ENCODE measurements around the gene MTIF3. TPM values are rescaled to one million over a fixed set of nuclear protein-coding genes. Genes with fewer than 3 reads are reported as not detected.

The MTIF3 gene
- total RNA-seq, 2 experiments from 2014 or later: 45.7 to 67.6 TPM

DNA sequence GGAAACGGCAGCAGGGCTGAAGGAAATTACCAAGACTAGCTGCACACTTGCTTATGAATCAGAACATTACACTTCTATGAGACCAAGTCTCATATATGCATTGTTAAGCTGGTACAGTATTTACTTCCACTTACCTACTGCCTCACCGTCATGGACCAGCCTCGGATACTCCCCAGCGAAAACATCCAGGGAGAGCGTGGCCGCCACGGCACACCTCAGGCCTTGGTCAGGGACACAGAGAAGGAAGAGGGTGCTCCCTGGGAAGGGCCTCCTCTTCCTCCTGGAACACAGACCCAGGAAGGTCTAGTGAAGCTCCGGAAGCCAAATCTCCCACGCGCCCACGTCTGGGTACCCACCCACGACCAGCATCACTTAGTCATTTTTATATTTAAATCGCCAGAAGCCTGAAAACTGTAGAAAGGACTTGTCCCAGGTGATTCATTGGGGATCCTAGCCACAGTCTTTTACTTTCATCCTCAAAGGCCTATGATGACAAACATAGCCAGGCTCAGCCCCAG lies 24.4 kb upstream of the MTIF3 start:
- no peak overlapping the region for H3K27ac Mint-ChIP-seq
- POLR2A ChIA-PET: no interaction called here
- no peak for DNase-seq

DNA sequence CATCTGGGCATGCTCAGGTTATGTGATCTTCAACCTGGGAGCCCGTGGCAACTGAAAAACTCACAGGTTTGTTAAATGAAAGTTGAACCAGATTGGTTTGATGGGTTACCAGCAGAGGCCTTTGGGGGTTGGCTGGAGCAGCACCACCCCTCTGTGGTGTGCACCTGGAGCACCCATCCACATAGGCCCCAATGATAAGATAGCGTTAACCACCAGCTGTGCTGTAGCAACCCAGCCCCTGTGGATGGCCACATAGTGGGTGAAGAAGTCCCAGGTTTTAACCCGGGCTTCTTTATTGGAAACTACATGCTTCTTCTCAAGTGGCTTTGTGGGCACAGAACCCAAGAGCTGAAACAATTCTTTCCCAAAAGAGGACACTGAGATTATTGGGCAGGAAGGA lies 22.6 kb upstream of the MTIF3 start:
- ChIA-PET POLR2A (no interaction called here), CTCF (interaction anchor here (1.8 kb wide), 1 partner anchor 353 kb away, joined by 4 read pairs; no protein-coding TSS in a partner anchor)
- no peak overlapping the region for H3K27ac Mint-ChIP-seq
- H3K27me3 Mint-ChIP-seq: no peaks in the 10 kb centered on the region
- peaks cover 34% of the 10 kb centered on the region for H3K4me1 Mint-ChIP-seq
- DNase-seq: no peak
- no peak overlapping the region for H3K4me3 Mint-ChIP-seq
- H3K9me3 Mint-ChIP-seq: no peaks in the 10 kb centered on the region
- no peaks in the 10 kb centered on the region for H3K36me3 Mint-ChIP-seq (ENCODE audit: low read depth)

More for the DNA sequence above, 24.4 kb upstream of the MTIF3 start:
- Mint-ChIP-seq H3K9me3 (no peaks in the 10 kb centered on the region), H3K36me3 (ENCODE audit: low read depth) (no peaks in the 10 kb centered on the region), H3K27me3 (no peaks in the 10 kb centered on the region), H3K4me1 (peaks cover 39% of the 10 kb centered on the region), H3K4me3 (no peak overlapping the region)
- CTCF ChIA-PET: interaction anchor here (0.7 to 0.9 kb wide), 2 partner anchors 12 to 19 kb away, joined by 3 read pairs; no protein-coding TSS in a partner anchor

DNA sequence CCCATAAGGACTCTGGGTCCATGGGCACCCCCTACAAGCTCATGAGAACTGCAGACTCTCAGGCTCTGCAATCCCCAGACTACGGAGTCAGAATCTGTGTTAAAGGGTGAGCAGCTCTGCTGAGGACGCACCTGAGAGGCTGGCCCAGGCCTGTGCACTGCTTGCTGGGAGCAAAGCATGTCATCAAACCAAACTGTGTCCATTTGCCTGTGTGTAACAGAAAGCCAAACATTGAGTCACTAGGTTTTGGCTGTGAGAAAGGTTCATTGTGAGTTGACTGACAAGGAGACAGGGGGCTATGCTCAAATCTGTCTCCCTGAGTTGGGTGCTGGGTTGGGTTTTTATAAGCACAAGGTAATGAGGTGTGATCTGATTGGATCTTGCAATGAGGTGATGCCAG lies 22.1 kb upstream of the MTIF3 start:
- ChIA-PET POLR2A (no interaction called here), CTCF (interaction anchor here (1.8 kb wide), 1 partner anchor 354 kb away, joined by 4 read pairs; no protein-coding TSS in a partner anchor)
- Mint-ChIP-seq H3K27me3 (no peaks in the 10 kb centered on the region), H3K4me3 (no peak overlapping the region), H3K4me1 (peaks cover 30% of the 10 kb centered on the region), H3K27ac (no peak overlapping the region), H3K9me3 (no peaks in the 10 kb centered on the region), H3K36me3 (ENCODE audit: low read depth) (no peaks in the 10 kb centered on the region)
- no peak for DNase-seq

DNA sequence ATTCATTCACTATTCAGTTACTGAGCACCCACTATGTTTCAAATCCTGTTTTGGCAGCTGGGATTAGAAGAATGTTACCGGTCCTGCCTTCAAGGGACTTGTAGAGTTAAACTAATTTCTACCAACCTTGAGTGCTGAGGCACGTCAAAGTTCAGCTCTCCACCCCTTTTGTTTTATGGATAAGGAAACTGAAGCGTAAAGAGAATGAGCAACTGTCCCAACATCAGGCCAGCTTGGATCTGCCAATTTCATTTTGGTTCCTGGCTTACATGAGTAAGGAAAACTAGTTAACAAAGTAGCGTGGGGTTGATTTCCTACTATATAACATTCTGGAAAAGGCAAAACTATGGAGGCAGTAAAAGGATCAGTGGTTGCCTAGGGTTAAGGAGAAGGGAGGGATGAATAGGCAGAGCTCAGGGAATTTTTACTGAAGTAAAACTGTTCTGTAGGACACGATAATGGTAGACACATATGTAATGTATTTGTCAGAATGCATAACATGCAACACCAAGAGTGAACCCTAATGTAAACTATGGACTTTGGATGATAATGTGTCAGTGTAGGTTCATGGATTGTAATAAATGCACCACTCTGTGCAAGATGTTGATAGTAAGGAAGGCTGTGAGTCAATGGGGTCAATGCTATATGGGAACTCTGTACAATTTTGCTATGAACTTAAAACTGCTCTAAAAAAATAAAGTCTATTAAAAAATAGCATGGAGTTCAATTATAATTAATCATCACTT lies 19.9 kb upstream of the MTIF3 start:
- Mint-ChIP-seq H3K36me3 (ENCODE audit: low read depth) (no peaks in the 10 kb centered on the region), H3K4me3 (no peak overlapping the region), H3K9me3 (no peaks in the 10 kb centered on the region), H3K4me1 (peaks cover 24% of the 10 kb centered on the region), H3K27me3 (no peaks in the 10 kb centered on the region), H3K27ac (no peak overlapping the region)
- ChIA-PET POLR2A (no interaction called here), CTCF (no interaction called here)
- DNase-seq: no peak

- ChIA-PET CTCF (interaction anchor here (1.7 kb wide), 1 partner anchor 10 kb away, joined by 5 read pairs; no protein-coding TSS in a partner anchor), POLR2A (no interaction called here)
- H3K9me3 Mint-ChIP-seq: no peaks in the 10 kb centered on the region
- peaks cover 6% of the 10 kb centered on the region for H3K4me1 Mint-ChIP-seq
- DNase-seq: no peak
- H3K27me3 Mint-ChIP-seq: no peaks in the 10 kb centered on the region
- no peak overlapping the region for H3K27ac Mint-ChIP-seq
- H3K36me3 Mint-ChIP-seq (ENCODE audit: low read depth): no peaks in the 10 kb centered on the region
- H3K4me3 Mint-ChIP-seq: no peak overlapping the region
These were observed 16.1 kb upstream of the MTIF3 start for GRCh38 chr13:27466513-27466912.

- Mint-ChIP-seq H3K4me3 (no peak overlapping the region), H3K36me3 (ENCODE audit: low read depth) (no peaks in the 10 kb centered on the region), H3K27me3 (no peaks in the 10 kb centered on the region), H3K4me1 (peaks cover 6% of the 10 kb centered on the region), H3K27ac (no peak overlapping the region), H3K9me3 (no peaks in the 10 kb centered on the region)
- no peak for DNase-seq
- POLR2A ChIA-PET: no interaction called here
- CTCF ChIA-PET: interaction anchor here (1.7 kb wide), 1 partner anchor 9 kb away, joined by 5 read pairs; no protein-coding TSS in a partner anchor
These were observed 15.2 kb upstream of the MTIF3 start for GRCh38 chr13:27465611-27466010.

DNA sequence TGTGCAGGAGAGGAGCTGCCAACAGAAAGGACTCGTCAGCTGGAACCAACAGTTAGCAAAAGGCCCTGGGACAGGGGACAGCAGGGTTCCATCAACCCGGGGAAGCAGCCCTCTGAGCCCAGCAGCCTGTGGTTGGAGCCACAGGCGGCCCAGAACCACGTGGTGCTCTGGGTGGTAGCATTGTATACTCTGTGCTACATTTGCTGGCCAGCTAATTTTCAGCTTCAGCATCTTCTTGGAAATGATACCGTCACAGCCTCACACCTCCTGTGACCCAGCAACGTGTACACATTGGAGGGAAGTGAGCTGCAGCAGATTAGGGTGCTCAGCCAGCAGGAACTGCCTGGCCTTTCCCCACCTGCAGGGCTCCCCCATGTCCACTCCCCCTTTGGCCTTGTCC lies 13.1 kb upstream of the MTIF3 start:
- Mint-ChIP-seq H3K27me3 (no peaks in the 10 kb centered on the region), H3K36me3 (ENCODE audit: low read depth) (no peaks in the 10 kb centered on the region), H3K4me1 (peaks cover 6% of the 10 kb centered on the region), H3K27ac (no peak overlapping the region), H3K4me3 (no peak overlapping the region), H3K9me3 (no peaks in the 10 kb centered on the region)
- no peak for DNase-seq
- ChIA-PET CTCF (no interaction called here), POLR2A (no interaction called here)

DNA sequence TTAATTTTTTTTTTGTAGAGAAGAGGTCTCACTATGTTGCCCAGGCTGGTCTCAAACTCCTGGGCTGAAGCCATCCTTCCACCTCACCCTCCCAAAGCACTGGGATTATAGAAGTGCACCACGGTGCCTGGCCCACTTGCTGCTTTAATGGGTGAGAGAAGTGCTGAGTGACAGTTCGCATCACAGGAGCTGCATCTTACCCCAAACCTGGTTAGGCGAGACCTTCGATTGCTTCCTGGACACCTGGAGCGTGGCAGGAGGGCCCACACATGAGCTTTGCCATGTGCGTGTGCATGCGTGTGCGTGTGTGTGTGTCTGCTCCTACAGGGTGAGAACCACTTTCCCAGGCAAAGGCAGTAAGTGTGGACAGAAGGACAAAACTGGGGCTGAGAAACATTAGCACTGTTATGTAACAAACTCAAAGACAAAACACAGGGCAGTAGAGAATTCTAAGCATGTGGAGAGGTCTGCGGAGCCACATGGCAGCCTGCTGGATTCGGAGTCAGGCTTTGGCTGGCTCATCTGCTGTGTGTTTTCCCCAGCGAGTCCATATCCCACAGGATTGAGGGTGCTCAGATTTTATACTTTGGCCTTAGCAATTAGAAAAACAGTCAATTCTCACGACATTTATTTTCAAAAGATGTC lies 11.7 kb upstream of the MTIF3 start:
- no peaks in the 10 kb centered on the region for H3K9me3 Mint-ChIP-seq
- no peak overlapping the region for H3K27ac Mint-ChIP-seq
- peaks cover 6% of the 10 kb centered on the region for H3K4me1 Mint-ChIP-seq
- no peak for DNase-seq
- no peaks in the 10 kb centered on the region for H3K27me3 Mint-ChIP-seq
- H3K36me3 Mint-ChIP-seq (ENCODE audit: low read depth): no peaks in the 10 kb centered on the region
- H3K4me3 Mint-ChIP-seq: no peak overlapping the region
- ChIA-PET POLR2A (interaction anchor here (0.6 kb wide), 1 partner anchor 25 kb away, joined by 7 read pairs; no protein-coding TSS in a partner anchor), CTCF (interaction anchor here (0.6 to 1.0 kb wide), 5 partner anchors 12 to 639 kb away, joined by 3 read pairs; no protein-coding TSS in a partner anchor)

GRCh38 chr13:27455331-27455855 lies 5.0 kb upstream of the MTIF3 start:
- Mint-ChIP-seq H3K4me3 (peak overlapping the region; percentile 80), H3K36me3 (ENCODE audit: low read depth) (peaks cover 3% of the 10 kb centered on the region), H3K27me3 (no peaks in the 10 kb centered on the region), H3K27ac (peak overlapping the region; percentile 99), H3K9me3 (no peaks in the 10 kb centered on the region), H3K4me1 (peaks cover 35% of the 10 kb centered on the region)
- peak; percentile 34 for DNase-seq
- CTCF ChIA-PET: interaction anchor here (0.6 to 1.2 kb wide), 4 partner anchors 11 to 1607 kb away, joined by 3 to 5 read pairs (median 3); no protein-coding TSS in a partner anchor
- POLR2A ChIA-PET: interaction anchor here (0.6 to 1.1 kb wide), 2 partner anchors 29 to 84 kb away, joined by 3 to 4 read pairs; no protein-coding TSS in a partner anchor

- POLR2A ChIA-PET: interaction anchor here (0.9 to 2.4 kb wide), 2 partner anchors 18 to 25 kb away, joined by 3 to 10 read pairs; no protein-coding TSS in a partner anchor
- DNase-seq: no peak
- H3K36me3 Mint-ChIP-seq (ENCODE audit: low read depth): peaks cover 17% of the 10 kb centered on the region
These were observed 632 bp upstream of the MTIF3 start for GRCh38 chr13:27450921-27451471.

DNA sequence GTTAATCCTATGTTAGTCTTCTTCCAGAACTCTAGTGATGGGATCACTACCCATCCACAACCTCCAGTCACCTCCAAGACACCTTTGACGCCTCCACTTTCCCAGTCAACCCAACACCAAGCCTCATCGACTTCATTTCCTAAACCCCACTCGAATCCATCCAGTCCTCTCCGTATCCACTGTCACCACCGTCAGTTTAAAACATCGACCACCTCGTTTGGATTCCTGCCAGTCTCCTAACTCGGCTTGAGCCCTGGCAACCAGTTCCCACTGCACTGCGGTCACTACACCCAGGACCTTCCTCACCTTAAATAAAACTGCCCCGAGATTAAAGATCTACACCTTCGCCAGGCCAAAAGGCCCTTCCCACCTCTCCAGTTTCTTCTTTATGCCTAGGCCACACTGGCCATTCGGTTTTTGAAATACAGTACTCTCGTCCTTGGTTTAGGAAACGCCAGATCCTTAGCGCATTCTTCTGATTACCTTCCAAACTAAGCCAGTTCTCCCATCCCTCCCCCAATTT lies 1.2 kb downstream of the MTIF3 start:
- peak overlapping the region; percentile 93 for H3K4me3 Mint-ChIP-seq
- no peak for DNase-seq
- H3K36me3 Mint-ChIP-seq (ENCODE audit: low read depth): peaks cover 26% of the 10 kb centered on the region
- peaks cover 60% of the 10 kb centered on the region for H3K4me1 Mint-ChIP-seq
- ChIA-PET CTCF (interaction anchor here (0.9 to 1.5 kb wide), 4 partner anchors 13 to 24 kb away, joined by 3 read pairs; no protein-coding TSS in a partner anchor), POLR2A (interaction anchor here (2.4 kb wide), 1 partner anchor 23 kb away, joined by 10 read pairs; no protein-coding TSS in a partner anchor)
- H3K27ac Mint-ChIP-seq: peak overlapping the region; percentile 97
- no peaks in the 10 kb centered on the region for H3K27me3 Mint-ChIP-seq
- H3K9me3 Mint-ChIP-seq: no peaks in the 10 kb centered on the region

More at GRCh38 chr13:27450921-27451471, 632 bp upstream of the MTIF3 start:
- Mint-ChIP-seq H3K9me3 (no peaks in the 10 kb centered on the region), H3K27ac (peak overlapping the region; percentile 97), H3K4me3 (peak overlapping the region; percentile 93), H3K27me3 (no peaks in the 10 kb centered on the region), H3K4me1 (peaks cover 63% of the 10 kb centered on the region)
- CTCF ChIA-PET: interaction anchor here (0.7 to 0.9 kb wide), 3 partner anchors 18 to 42 kb away, joined by 3 read pairs; no protein-coding TSS in a partner anchor

GRCh38 chr13:27448308-27448707 lies 2.1 kb downstream of the MTIF3 start:
- Mint-ChIP-seq H3K9me3 (no peaks in the 10 kb centered on the region), H3K4me1 (peaks cover 57% of the 10 kb centered on the region), H3K36me3 (ENCODE audit: low read depth) (peaks cover 26% of the 10 kb centered on the region), H3K27ac (peak overlapping the region; percentile 84), H3K27me3 (no peaks in the 10 kb centered on the region), H3K4me3 (peak overlapping the region; percentile 93)
- CTCF ChIA-PET: interaction anchor here (0.9 to 1.2 kb wide), 3 partner anchors 16 to 23 kb away, joined by 3 read pairs; no protein-coding TSS in a partner anchor
- POLR2A ChIA-PET: no interaction called here
- no peak for DNase-seq

All from activated CD4-positive, alpha-beta T cell treated with anti-CD3 and anti-CD28 coated beads, Interleukin-2, amount 10 ng/mL, durations not matched to agents 7 days and 5 days (primary cell).